ENCODE data around the gene ZDHHC4. TPM values are rescaled to one million over a fixed set of nuclear protein-coding genes. Genes with fewer than 3 reads are reported as not detected.
A peak's percentile ranks its signal among the peaks of the same experiment; 100 is the strongest.
"Not testable (repeated sequence)": the region's sequence is repeated elsewhere in the genome, so short reads cannot be mapped to it uniquely, and the experiment has no call there.

Gene ZDHHC4
- total RNA-seq, 1 donor from 2014 or later, result 52.2 TPM

DNA sequence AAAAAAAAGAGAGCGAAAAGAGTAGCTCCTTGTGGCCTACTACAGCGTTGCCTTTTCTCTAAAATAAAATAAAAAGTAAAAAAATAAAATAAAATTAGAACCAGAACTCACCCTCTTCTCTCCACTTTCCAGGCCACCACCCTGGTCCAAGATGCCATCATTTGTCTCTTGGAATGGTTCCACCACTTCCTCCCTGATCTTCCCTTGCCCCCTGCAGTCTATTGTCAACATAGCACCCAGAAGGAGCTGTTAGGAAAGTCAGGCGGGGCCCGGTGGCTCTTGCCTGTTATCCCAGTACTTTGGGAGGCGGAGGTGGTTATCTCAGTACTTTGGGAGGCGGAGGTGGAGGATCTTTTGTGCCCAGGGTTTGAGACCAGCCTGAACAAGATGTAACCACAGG, 18.4 kb upstream of the ZDHHC4 start:
- DNase-seq (ENCODE audit: low spot score in 2 of 2), result no peak
- no peak for FAIRE-seq

- FAIRE-seq (no peak), DNase-seq (ENCODE audit: low spot score in 2 of 2) (no peak)
These were observed 17.4 kb upstream of the ZDHHC4 start for GRCh38 chr7:6559896-6560295.

DNA sequence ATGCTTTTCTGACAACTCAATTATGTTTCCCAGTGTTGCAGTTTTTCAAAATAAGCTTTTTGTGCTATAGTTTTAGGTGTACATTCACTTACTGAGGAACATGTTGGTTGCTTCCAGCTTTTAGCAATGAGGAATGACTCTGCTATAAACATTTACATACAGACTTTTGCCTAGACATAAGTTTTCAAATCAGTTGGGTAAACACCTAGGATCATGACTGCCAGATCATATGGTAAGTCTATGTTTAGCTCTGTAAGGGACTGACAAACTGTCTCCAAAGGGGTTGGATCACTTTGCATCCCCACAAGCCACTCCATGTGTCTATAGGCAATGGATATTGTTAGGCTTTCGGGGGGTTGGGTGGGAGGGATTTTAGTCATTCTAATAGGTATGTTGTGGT, 15.1 kb upstream of the ZDHHC4 start:
- DNase-seq (ENCODE audit: low spot score in 2 of 2) (no peak), FAIRE-seq (no peak)

DNA sequence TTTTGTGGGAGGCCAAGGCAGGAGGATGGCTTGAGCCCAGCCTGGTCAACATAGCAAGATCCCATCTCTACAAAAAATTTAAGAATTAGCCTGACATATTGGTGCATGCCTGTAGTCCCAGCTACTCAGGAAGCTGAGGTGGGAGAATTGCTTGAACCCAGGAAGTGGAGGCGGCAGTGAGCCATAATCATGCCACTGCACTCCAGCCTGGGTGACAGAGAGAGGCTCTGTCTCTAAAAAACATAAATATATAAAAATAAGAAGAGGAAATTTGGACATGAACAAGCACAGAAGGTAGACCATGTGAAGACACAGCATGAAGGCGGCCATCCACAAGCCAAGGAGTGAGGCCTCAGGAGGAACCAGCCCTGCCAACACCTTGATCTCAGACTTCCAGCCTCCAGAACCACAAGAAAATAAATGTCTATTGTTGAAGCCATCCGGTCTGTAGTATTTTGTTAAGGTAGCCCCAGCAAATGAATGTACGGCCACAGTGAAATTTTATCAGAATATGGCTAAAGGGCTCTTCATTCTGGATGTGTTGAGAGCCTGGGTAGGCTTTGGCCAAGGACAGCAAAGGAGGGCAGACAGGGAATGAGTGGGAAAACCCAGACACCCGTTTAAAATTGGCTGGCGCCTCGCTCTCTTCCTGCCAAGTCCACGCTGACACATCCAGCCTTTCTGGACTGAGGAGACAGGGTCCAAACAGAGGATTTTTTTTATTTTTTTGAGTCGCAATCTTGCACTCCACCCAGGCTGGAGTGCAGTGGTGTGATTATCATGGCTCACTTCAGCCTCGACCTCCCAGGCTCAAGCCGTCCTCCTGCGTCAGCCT, 13.1 kb upstream of the ZDHHC4 start:
- FAIRE-seq, result no peak

DNA sequence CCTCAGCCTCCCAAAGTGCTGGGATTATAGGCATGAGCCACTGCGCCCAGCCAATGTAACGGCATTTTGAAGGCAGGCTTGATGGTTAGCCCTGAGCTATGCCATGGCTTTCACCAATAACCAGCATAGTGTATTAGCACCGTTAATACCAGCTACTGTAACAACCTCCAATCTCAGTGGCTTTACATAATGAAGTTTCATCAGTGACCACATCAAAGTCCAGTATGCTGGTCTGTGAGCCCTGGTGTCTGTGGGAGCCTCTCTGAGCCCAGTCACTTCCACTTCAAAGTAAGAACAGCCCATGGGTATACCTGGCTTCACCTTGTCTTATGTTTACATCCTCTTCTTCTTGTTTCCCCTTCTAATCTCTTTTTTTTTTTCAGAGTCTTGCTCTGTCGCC, 11.6 kb upstream of the ZDHHC4 start:
- FAIRE-seq (no peak), DNase-seq (ENCODE audit: low spot score in 2 of 2) (no peak)

More for the DNA sequence above, 13.1 kb upstream of the ZDHHC4 start:
- DNase-seq (ENCODE audit: low spot score in 2 of 2), result no peak

DNA sequence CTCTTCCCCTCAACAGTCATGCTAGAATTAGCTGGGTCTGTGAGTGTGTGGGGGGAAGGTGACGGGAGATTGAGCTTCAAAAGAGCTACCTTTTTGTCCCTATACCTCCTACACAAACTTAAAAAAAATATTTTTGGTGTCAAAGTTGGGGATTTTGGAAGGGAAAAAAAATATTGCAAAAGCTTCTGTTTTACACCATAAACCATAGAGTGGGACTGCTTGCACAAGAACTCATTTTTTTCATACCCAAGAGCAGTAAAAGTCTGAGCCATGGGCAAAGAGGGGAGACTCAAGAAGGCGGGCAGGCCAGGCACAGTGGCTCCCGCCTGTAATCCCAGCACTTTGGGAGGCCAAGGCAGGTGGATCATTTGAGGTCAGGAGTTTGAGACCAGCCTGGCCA, 9.4 kb upstream of the ZDHHC4 start:
- DNase-seq (ENCODE audit: low spot score in 2 of 2) (no peak), FAIRE-seq (no peak)

GRCh38 chr7:6571160-6571779, 6.0 kb upstream of the ZDHHC4 start:
- DNase-seq (ENCODE audit: low spot score in 2 of 2) (no peak), FAIRE-seq (no peak)

DNA sequence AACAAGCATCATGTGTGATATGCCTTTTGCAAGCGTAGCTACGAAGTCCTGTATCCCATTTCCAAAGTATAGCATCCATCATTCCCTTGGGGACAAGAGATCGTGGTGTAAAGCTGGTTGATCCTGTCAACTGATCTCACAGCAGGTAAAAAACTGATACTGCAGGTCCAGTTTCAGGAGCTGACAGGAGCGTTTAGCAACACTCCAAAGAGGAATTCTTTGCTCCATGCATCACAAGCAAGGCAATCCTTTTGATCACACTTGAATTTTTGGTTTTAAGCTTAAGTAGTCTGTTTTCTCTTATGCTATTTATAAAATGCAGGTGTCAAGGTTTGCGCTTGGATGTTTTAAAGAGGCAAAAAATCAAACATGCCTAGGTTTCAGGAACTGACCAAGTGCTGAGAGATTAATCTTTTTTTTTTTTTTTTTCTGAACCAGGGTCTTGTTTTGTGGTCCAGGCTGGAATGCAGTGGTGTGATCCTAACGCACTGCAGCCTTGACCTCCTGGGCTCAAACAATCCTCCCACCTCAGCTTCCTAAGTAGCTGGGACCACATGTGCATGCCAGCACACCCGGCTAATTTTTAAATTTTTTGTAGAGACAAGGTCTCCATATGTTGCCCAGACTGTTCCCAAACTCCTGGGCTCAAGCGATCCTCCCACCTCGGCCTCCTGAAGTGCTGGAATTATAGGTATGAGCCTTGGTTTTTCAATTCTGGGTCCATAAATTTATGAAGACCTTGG, 1.8 kb upstream of the ZDHHC4 start:
- no peak for FAIRE-seq
- no peak for DNase-seq (ENCODE audit: low spot score in 2 of 2)

- FAIRE-seq, result no peak
- no peak for DNase-seq (ENCODE audit: low spot score in 2 of 2)
These were observed 1.0 kb upstream of the ZDHHC4 start for GRCh38 chr7:6576024-6576866.

DNA sequence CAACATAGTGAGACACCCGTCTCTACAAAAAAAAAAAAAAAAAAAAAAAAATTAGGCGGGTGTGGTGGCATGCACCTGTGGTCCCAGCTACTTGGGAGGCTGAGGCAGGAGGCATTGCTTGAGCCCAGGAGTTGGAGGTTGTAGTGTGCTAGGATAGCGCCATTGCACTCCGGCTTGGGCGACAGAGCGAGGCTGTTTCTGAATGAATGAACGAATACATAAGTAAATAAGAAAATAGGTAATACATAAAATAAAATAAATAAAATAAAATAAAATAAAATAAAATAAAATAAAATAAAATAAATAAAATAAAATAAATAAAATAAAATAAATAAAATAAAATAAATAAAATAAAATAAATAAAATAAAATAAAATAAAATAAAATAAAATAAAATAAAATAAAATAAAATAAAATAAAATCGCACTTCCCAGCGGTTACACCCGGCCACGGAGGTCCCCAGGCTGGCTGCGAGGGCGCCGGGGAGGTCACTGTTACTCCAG, 336 bp upstream of the ZDHHC4 start:
- not testable (repeated sequence) for DNase-seq (ENCODE audit: low spot score in 2 of 2); FAIRE-seq

DNA sequence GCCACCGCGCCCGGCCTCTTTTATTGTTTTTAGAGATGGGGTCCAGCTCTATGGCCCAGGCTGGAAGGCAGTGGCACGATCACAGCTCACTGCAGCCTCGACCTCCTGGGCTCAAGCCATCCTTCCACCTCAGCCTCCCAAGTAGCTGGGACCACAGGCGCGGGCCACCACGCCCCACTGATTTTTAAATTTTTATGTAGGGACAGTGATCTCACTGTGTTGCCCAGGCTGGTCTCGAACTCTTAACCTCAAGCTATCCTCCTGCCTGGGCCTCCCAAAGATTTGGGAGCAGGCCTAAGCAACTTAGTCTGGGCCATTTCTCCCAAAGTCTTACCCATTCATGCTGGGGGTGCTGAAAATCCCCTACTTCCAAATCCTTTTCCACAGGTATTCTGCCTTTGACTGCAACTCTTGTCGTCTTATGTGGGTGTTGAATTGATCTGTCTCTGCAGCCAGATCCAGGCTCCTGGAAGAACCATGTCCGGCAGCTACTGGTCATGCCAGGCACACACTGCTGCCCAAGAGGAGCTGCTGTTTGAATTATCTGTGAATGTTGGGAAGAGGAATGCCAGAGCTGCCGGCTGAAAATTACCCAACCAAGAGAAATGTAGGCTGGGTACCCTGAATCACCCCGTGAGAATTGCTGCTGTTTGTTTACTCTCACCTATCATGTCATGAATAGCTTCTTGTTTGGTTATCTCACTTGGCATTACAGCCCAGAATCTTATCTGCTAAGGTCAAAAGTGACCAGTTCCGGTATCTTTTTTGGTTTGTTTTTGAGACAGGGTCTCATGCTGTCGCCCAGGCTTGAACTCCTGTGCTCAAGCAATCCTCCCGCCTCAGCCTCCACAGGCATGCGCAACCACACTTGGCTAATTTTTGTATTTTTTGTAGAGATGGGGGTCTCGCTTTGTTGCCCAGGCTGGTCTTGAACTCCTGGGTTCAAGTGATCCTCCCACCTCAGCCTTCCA, 1.1 kb downstream of the ZDHHC4 start:
- DNase-seq (ENCODE audit: low spot score in 2 of 2) (no peak), FAIRE-seq (no peak)

GRCh38 chr7:6579446-6579845, 2.2 kb downstream of the ZDHHC4 start:
- no peak for FAIRE-seq
- no peak for DNase-seq (ENCODE audit: low spot score in 2 of 2)

DNA sequence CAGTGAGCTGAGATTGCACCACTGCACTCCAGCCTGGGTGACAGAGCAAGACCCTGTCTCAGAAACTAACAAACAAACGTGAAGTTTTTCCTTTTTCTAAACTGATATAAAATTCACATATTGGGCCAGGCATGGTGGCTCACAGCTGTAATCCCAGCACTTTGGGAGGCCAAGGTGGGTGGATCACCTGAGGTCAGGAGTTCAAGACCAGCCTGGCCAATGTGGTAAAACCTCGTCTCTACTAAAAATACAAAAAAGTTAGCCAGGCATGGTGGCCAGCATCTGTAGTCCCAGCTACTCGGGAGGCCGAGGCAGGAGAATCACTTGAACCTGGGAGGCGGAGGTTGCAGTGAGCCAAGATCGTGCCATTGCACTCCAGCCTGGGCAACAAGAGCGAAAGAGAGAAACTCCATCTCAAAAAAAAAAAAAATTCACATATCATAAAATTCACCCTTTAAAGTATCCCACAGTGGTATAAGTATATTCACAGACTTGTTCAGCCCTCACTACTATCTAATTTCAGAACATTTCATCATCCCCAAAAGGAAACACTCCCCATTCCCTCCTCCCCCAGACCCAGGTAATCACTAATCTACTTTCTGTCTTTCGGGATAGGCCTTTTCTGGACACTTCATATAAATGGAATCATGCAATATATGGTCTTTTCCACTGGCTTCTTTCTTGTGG, 8.6 kb downstream of the ZDHHC4 start:
- not testable (repeated sequence) for DNase-seq (ENCODE audit: low spot score in 2 of 2); FAIRE-seq

DNA sequence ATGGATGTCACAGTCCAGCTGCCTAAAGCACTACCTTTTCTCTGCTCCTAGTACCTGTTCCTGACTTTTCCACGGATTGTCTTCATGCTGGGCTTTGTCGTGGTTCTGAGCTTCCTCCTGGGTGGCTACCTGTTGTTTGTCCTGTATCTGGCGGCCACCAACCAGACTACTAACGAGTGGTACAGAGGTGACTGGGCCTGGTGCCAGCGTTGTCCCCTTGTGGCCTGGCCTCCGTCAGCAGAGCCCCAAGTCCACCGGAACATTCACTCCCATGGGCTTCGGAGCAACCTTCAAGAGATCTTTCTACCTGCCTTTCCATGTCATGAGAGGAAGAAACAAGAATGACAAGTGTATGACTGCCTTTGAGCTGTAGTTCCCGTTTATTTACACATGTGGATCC, 11.3 kb downstream of the ZDHHC4 start:
- FAIRE-seq (no peak), DNase-seq (ENCODE audit: low spot score in 2 of 2) (no peak)

GRCh38 chr7:6589151-6589828, 12.0 kb downstream of the ZDHHC4 start:
- FAIRE-seq, result no peak

DNA sequence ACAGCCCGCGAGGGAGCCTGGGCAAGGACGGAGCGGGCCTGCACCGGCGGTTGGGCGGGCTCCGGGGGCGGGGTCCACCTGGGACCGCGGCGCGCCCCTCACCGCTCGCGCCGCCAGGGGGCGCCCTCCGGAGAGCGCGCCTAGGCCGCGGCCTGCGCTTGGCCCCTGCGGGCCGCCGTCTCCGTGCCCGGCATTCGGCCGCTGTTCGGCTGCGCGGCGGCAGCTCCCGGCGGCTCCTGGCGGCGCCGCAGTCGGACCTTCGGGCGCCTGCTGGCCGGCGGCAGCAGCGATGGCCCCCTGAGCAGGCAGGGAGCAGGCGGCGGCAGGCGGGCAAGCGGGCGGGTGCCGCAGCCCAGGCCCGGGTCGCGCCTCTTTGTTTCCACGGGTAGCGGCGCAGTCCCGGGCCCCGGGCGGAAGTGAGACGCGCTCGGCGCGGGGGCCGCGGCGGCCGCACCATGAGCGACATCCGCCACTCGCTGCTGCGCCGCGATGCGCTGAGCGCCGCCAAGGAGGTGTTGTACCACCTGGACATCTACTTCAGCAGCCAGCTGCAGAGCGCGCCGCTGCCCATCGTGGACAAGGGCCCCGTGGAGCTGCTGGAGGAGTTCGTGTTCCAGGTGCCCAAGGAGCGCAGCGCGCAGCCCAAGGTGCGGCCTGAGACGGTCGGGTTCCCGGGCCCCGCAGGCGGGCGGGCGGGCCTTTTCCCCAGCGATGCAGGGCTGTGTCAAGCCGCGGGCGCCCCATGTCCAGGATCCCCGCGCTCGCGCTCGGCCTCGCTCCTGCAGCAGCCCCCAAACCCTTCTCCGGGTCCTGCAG, 12.8 kb downstream of the ZDHHC4 start, which contains the start of gene INTS15:
INTS15 (plus strand) TSS at position 193 of the 816 bp plus-strand sequence; CDS start at position 456, 263 bp downstream.
- no peak for FAIRE-seq

More at GRCh38 chr7:6589151-6589828, 12.0 kb downstream of the ZDHHC4 start:
- DNase-seq (ENCODE audit: low spot score in 2 of 2), result no peak

GRCh38 chr7:6590645-6591110, 13.4 kb downstream of the ZDHHC4 start:
- DNase-seq (ENCODE audit: low spot score in 2 of 2) (no peak), FAIRE-seq (no peak)

More for the DNA sequence above, 12.8 kb downstream of the ZDHHC4 start, which contains the start of gene INTS15:
- DNase-seq (ENCODE audit: low spot score in 2 of 2), result peak; percentile 89 to 91

All from frontal cortex (tissue), 4 donors.